Measurements from ENCODE around the gene SYNE3. TPM values are rescaled to one million over a fixed set of nuclear protein-coding genes. Genes with fewer than 3 reads are reported as not detected.

Gene SYNE3
- total RNA-seq, 1 experiment from 2014 or later, result 1.2 TPM

GRCh38 chr14:95467232-95467631 is 49.2 kb downstream of the SYNE3 start:
- Histone ChIP-seq H3K4me1 (ENCODE audit: insufficient read depth, low read length) (no peaks in the 10 kb centered on the region; the same call in 1 of the 2 replicates), H4K20me1 (ENCODE audit: low read length) (no peaks in the 10 kb centered on the region), H3K4me3 (ENCODE audit: low read length) (no peak overlapping the region), H3F3A (ENCODE audit: low read length, unreplicated experiment) (no peaks in the 10 kb centered on the region), H3K9me3 (ENCODE audit: low read length) (no peaks in the 10 kb centered on the region), H3K36me3 (ENCODE audit: low read depth, low read length) (no peaks in the 10 kb centered on the region), H3K27ac (ENCODE audit: low read length) (no peak overlapping the region), H3K9me2 (replicated peaks; ENCODE audit: low read length) (no peaks in the 10 kb centered on the region), H3K4me2 (ENCODE audit: low read length) (no peak overlapping the region), H3K79me2 (ENCODE audit: low read length) (no peaks in the 10 kb centered on the region), H3K9ac (ENCODE audit: low read length) (no peak overlapping the region), H3K27me3 (ENCODE audit: low read length) (no peaks in the 10 kb centered on the region), H2AFZ (ENCODE audit: low read length) (no peak overlapping the region)
- ChIA-PET CTCF (no interaction called here), POLR2A (ENCODE audit: unreplicated experiment) (no interaction called here)
- BruUV-seq (replicated peaks), result no TSS peak
- intact Hi-C loops (cut with micrococcal nuclease), result no loop called here
- ATAC-seq (no peak), DNase-seq (no peak)
- no peak for TF ChIP-seq EZH2 (IDR thresholded peaks at IDR 0.05; ENCODE audit: low read length, unreplicated experiment)
- no peak for TF ChIP-seq EZH2phosphoT487 (IDR thresholded peaks at IDR 0.05; ENCODE audit: borderline replicate concordance, low read length)
- no peak for TF ChIP-seq CTCF (conservative IDR thresholded peaks at IDR 0.05; ENCODE audit: low read depth, low read length)

Other genes starting within 250 kb of the SYNE3 start
- gene CLMN, start 196.7 kb downstream of the SYNE3 start, total RNA-seq (2014; rRNA removed), result 3.5 and 3.7 TPM in 2 replicates
- gene GLRX5, start 18.4 kb upstream of the SYNE3 start, total RNA-seq (2014; rRNA removed), result 60.0 and 64.3 TPM in 2 replicates
- not detected in 2 replicates for gene TCL1B, start 169.8 kb upstream of the SYNE3 start, total RNA-seq (2014; rRNA removed)
- gene TCL1A, start 197.5 kb upstream of the SYNE3 start, total RNA-seq (2014; rRNA removed), result not detected in 2 replicates